ENCODE data around the gene KRTAP10-6.
"Not testable (repeated sequence)": the region's sequence is repeated elsewhere in the genome, so short reads cannot be mapped to it uniquely, and the experiment has no call there.

KRTAP10-6 gene

GRCh38 chr21:44598061-44598460, 5.8 kb upstream of the KRTAP10-6 start:
- DNase-seq (ENCODE audit: low read depth) = no peak

- DNase-seq (ENCODE audit: low read depth) = no peak
These were observed 3.9 kb upstream of the KRTAP10-6 start for GRCh38 chr21:44596068-44596725.

- DNase-seq (ENCODE audit: low read depth) = no peak
These were observed 3.2 kb upstream of the KRTAP10-6 start for GRCh38 chr21:44595524-44595923.

- DNase-seq (ENCODE audit: low read depth) = no peak
These were observed 2.2 kb upstream of the KRTAP10-6 start for GRCh38 chr21:44594406-44594916.

- no peak for DNase-seq (ENCODE audit: low read depth)
These were observed 1.5 kb upstream of the KRTAP10-6 start for GRCh38 chr21:44593598-44594405.

- not testable (repeated sequence) for DNase-seq (ENCODE audit: low read depth)
These were observed 539 bp downstream of the KRTAP10-6 start for GRCh38 chr21:44591801-44592130.

- not testable (repeated sequence) for DNase-seq (ENCODE audit: low read depth)
These were observed 1.2 kb downstream of the KRTAP10-6 start for GRCh38 chr21:44590897-44591800.

GRCh38 chr21:44590311-44590721, 2.0 kb downstream of the KRTAP10-6 start:
- no peak for DNase-seq (ENCODE audit: low read depth)

GRCh38 chr21:44589586-44590305, 2.6 kb downstream of the KRTAP10-6 start:
- DNase-seq (ENCODE audit: low read depth) = no peak

GRCh38 chr21:44589094-44589493, 3.2 kb downstream of the KRTAP10-6 start:
- DNase-seq (ENCODE audit: low read depth) = no peak

GRCh38 chr21:44585892-44586291, 6.4 kb downstream of the KRTAP10-6 start:
- no peak for DNase-seq (ENCODE audit: low read depth)

- DNase-seq (ENCODE audit: low read depth) = no peak
These were observed 8.5 kb downstream of the KRTAP10-6 start for GRCh38 chr21:44583800-44584147.

- DNase-seq (ENCODE audit: low read depth) = no peak
These were observed 9.1 kb downstream of the KRTAP10-6 start for GRCh38 chr21:44583089-44583799.

GRCh38 chr21:44582055-44582454, 10.2 kb downstream of the KRTAP10-6 start:
- no peak for DNase-seq (ENCODE audit: low read depth)

- DNase-seq (ENCODE audit: low read depth) = no peak
These were observed 11.1 kb downstream of the KRTAP10-6 start for GRCh38 chr21:44581158-44581557.

- DNase-seq (ENCODE audit: low read depth) = not testable (repeated sequence)
These were observed 12.0 kb downstream of the KRTAP10-6 start, which contains the start of gene KRTAP10-5 for GRCh38 chr21:44580231-44580821. KRTAP10-5 (minus strand) TSS chr21:44580604; CDS start chr21:44580578, 26 bp downstream.

GRCh38 chr21:44579833-44580144, 12.5 kb downstream of the KRTAP10-6 start:
- DNase-seq (ENCODE audit: low read depth) = no peak

GRCh38 chr21:44579056-44579832, 13.1 kb downstream of the KRTAP10-6 start:
- no peak for DNase-seq (ENCODE audit: low read depth)

GRCh38 chr21:44578371-44579055, 13.8 kb downstream of the KRTAP10-6 start:
- DNase-seq (ENCODE audit: low read depth) = no peak

Measured in fibroblast of gingiva (primary cell).